AG04450 (cell line): ENCODE results near the gene C6orf163. TPM values are rescaled to one million over a fixed set of nuclear protein-coding genes. Genes with fewer than 3 reads are reported as not detected.

Experiments used
- CTCF ChIA-PET: fragments of 300-600, 350-600 bp; formaldehyde crosslinking; extraction: SDS; loops from one replicate; lab custom pipeline; 2022; ENCODE audit warnings: antibody characterized with exemption, inconsistent platforms; lab: Charles Lee
- POLR2A ChIA-PET: fragments of 350-600 bp; formaldehyde crosslinking; extraction: SDS; loops from one replicate; lab custom pipeline; 2021; ENCODE audit warnings: antibody characterized with exemption, inconsistent platforms; lab: Yijun Ruan, JAX
- DNase-seq: peaks from one replicate; pipeline ENCODE4 v3.0.0-alpha.2; 2011; ENCODE audit warnings: low read depth, low spot score
- H3K27ac ChIP-seq: one replicate; pipeline ENCODE4 v1.5.1; 2012; ENCODE audit warnings: low read depth, low read length, control low read depth
- H3K27me3 ChIP-seq: one replicate; pipeline ENCODE4 v1.6.0; 2012; ENCODE audit warnings: low read length; ENCODE audit not compliant: control insufficient read depth, insufficient read depth
- H3K4me3 ChIP-seq: 2 replicates; pipeline ENCODE4 v1.5.1; 2011; ENCODE audit warnings: mild to moderate bottlenecking, low read depth, low read length, control low read depth
- H3K9me3 ChIP-seq: 2 replicates; pipeline ENCODE4 v1.5.1; 2012; ENCODE audit warnings: low read length; ENCODE audit not compliant: control insufficient read depth, insufficient read depth
- CTCF ChIP-seq: IDR thresholded peaks from 2 replicates; pipeline ENCODE4 v1.5.1; 2011; ENCODE audit warnings: low read depth, low read length, control low read depth, inconsistent platforms
- polyA plus RNA-seq: library from polyadenylated mRNA; depleted of rRNA; stranded (reverse); fragments of >200 nt; gene quantifications from 2 replicates; pipeline ENCODE4 v1.2.3, GENCODE V29; 2011

Gene C6orf163
- polyA plus RNA-seq, 1 experiment = 0.81 TPM

GRCh38 chr6:87341158-87341557 is 3.5 kb upstream of the C6orf163 start:
- Histone ChIP-seq H3K4me3 (no peak overlapping the region), H3K9me3 (no peaks in the 10 kb centered on the region), H3K27me3 (no peaks in the 10 kb centered on the region), H3K27ac (no peak overlapping the region)
- DNase-seq = no peak
- CTCF ChIA-PET = no interaction called here
- no peak for TF ChIP-seq CTCF
- POLR2A ChIA-PET = no interaction called here

- Histone ChIP-seq H3K27ac (no peak overlapping the region), H3K9me3 (no peaks in the 10 kb centered on the region), H3K27me3 (no peaks in the 10 kb centered on the region), H3K4me3 (no peak overlapping the region)
- ChIA-PET POLR2A (no interaction called here), CTCF (interaction anchor here (1.7 to 1.8 kb wide), 2 partner anchors 51 to 263 kb away, joined by 4 read pairs; no protein-coding TSS in a partner anchor)
- DNase-seq = no peak
- TF ChIP-seq CTCF = no peak
Measured at GRCh38 chr6:87341899-87342298, 2.7 kb upstream of the C6orf163 start.

GRCh38 chr6:87342829-87343228 is 1.8 kb upstream of the C6orf163 start:
- DNase-seq = no peak
- CTCF ChIA-PET = interaction anchor here (0.6 to 1.8 kb wide), 4 partner anchors 21 to 276 kb away, joined by 4 to 6 read pairs (median 4); no protein-coding TSS in a partner anchor
- Histone ChIP-seq H3K4me3 (no peak overlapping the region), H3K27ac (no peak overlapping the region), H3K27me3 (no peaks in the 10 kb centered on the region), H3K9me3 (no peaks in the 10 kb centered on the region)
- POLR2A ChIA-PET = no interaction called here
- TF ChIP-seq CTCF = no peak

GRCh38 chr6:87346700-87347099 is 2.1 kb downstream of the C6orf163 start:
- no peak for TF ChIP-seq CTCF
- Histone ChIP-seq H3K27me3 (no peaks in the 10 kb centered on the region), H3K4me3 (no peak overlapping the region), H3K9me3 (no peaks in the 10 kb centered on the region), H3K27ac (no peak overlapping the region)
- POLR2A ChIA-PET = no interaction called here
- no peak for DNase-seq
- CTCF ChIA-PET = interaction anchor here (0.6 to 1.8 kb wide), 3 partner anchors 25 to 1523 kb away, joined by 3 to 11 read pairs (median 3); partner anchors contain the start of gene SMIM8

- Histone ChIP-seq H3K4me3 (no peak overlapping the region), H3K27ac (no peak overlapping the region), H3K27me3 (no peaks in the 10 kb centered on the region), H3K9me3 (no peaks in the 10 kb centered on the region)
- CTCF ChIA-PET = interaction anchor here (1.2 kb wide), 1 partner anchor 28 kb away, joined by 4 read pairs; no protein-coding TSS in a partner anchor
- POLR2A ChIA-PET = no interaction called here
- TF ChIP-seq CTCF = no peak
- DNase-seq = no peak
Measured at GRCh38 chr6:87349896-87350295, 5.3 kb downstream of the C6orf163 start.
